ENCODE results near the gene ASPHD2.

Gene ASPHD2, protein sequence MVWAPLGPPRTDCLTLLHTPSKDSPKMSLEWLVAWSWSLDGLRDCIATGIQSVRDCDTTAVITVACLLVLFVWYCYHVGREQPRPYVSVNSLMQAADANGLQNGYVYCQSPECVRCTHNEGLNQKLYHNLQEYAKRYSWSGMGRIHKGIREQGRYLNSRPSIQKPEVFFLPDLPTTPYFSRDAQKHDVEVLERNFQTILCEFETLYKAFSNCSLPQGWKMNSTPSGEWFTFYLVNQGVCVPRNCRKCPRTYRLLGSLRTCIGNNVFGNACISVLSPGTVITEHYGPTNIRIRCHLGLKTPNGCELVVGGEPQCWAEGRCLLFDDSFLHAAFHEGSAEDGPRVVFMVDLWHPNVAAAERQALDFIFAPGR
- long read RNA-seq, partial matches to known transcripts: 1 of 3 reads
- long read RNA-seq, other reads (novel, unspliced or antisense): 1 of 3 reads

DNA sequence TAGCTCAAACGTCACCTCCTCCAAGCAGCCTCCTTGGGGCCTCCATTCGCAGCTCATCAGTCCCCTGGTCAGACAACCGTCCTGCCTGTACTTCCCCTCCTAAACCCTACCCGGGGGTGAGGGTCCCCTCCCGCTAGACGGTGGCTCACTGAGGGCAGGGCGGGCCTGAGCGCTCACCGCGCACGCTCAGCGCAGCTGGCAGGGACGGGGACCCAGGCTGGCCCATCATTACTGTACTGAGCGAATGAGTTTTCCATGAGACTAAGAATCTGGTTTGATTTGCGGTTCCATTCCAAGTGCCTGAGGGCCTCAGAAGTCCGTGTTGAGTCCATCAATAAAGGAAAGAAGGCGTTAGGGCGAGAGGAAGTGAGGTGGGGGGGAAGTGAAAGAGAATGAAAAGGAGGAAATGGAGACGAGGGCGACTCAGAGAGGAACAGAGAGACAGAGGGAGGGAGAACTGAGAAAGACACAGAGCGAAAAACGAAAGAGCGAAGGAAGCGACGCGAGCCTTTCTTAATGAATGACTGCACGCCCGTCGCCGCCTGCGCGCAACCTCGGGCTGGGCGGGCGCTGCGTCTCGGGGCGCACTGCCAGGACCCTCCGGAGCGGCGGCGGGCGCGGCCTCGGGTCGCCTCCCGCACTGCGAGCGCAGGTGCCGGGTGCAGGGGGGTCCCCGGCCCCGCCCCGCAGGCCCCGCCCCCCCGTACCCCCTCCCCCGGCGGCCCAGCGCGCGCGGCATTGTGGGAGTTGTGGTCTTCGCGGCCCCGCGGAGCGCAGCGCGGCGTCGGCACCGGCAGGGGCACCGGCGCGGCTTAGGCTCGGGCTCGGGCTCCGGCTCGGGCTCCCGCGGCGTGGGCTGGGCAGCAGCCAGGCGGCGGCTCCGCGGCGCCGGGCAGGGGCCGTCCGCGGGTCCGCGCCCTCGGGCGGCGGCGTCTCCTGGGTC lies at the start of gene ASPHD2:
Gene ASPHD2 (plus strand): TSS at position 746 of the 943 bp plus-strand sequence. CDS start 4,356 bp downstream, outside the sequence.
- Histone ChIP-seq H3K27ac (replicated peaks) (peak within 1 kb of the TSS; percentile 75), H3K4me3 (replicated peaks; ENCODE audit: insufficient read depth, low read length) (peak within 1 kb of the TSS; percentile 51), H3K27me3 (ENCODE audit: insufficient read depth, poor library complexity, severe bottlenecking) (no peaks in the 10 kb centered on the region)
- TF ChIP-seq SPI1 (IDR thresholded peaks at IDR 0.05; ENCODE audit: borderline replicate concordance, low read depth) (peak; percentile 99), POLR2AphosphoS5 (IDR thresholded peaks at IDR 0.05; ENCODE audit: low read depth) (no peak)
- peak; percentile 65 to 75 for DNase-seq (ENCODE audit: low read depth in 1 of 2, low spot score in 1 of 2)

DNA sequence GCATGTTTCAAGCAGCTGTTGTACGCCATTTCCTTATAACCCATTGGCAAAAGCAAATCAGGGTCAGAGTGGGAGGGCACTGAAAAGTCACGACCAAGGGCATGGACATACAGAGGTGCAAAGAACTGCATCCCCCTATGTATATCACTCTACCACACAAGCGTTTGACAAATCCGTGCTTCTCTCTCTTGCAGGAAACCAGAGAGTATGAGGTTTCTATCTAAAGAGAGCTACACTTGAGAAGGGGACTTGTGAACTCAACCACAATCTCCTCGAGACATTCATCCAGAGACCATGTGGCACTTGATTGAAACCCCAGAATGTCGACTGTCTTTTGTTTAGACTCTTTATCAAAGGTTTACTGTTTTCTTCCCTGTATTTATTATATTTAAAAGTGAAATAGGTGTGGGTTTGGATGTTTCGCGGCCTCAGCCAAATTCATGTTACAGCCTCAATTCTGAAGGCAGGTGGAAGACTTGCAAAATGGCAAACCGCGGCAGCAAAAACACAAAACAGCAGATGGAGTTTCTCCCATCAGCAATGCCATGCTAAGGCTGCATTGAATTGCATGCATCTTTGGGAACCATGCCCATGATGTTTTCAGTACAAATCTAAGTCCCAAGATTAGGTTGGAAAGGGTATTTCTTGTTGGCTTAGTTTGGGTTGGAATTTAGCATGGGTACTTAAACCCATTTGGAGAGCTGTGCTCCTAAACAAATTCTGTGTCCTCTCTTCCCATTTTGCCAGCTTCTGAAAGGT lies 48.8 kb upstream of the ASPHD2 start:
- H3K27me3 ChIP-seq (ENCODE audit: insufficient read depth, poor library complexity, severe bottlenecking): peaks cover 2% of the 10 kb centered on the region
- TF ChIP-seq SPI1 (IDR thresholded peaks at IDR 0.05; ENCODE audit: borderline replicate concordance, low read depth) (no peak), POLR2AphosphoS5 (IDR thresholded peaks at IDR 0.05; ENCODE audit: low read depth) (no peak)
- TF ChIP-seq, protein P1, sequence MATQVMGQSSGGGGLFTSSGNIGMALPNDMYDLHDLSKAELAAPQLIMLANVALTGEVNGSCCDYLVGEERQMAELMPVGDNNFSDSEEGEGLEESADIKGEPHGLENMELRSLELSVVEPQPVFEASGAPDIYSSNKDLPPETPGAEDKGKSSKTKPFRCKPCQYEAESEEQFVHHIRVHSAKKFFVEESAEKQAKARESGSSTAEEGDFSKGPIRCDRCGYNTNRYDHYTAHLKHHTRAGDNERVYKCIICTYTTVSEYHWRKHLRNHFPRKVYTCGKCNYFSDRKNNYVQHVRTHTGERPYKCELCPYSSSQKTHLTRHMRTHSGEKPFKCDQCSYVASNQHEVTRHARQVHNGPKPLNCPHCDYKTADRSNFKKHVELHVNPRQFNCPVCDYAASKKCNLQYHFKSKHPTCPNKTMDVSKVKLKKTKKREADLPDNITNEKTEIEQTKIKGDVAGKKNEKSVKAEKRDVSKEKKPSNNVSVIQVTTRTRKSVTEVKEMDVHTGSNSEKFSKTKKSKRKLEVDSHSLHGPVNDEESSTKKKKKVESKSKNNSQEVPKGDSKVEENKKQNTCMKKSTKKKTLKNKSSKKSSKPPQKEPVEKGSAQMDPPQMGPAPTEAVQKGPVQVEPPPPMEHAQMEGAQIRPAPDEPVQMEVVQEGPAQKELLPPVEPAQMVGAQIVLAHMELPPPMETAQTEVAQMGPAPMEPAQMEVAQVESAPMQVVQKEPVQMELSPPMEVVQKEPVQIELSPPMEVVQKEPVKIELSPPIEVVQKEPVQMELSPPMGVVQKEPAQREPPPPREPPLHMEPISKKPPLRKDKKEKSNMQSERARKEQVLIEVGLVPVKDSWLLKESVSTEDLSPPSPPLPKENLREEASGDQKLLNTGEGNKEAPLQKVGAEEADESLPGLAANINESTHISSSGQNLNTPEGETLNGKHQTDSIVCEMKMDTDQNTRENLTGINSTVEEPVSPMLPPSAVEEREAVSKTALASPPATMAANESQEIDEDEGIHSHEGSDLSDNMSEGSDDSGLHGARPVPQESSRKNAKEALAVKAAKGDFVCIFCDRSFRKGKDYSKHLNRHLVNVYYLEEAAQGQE (IDR thresholded peaks at IDR 0.05; ENCODE audit: insufficient replicate concordance, low read depth): no peak
- no peak overlapping the region for H3K4me3 ChIP-seq (replicated peaks; ENCODE audit: insufficient read depth, low read length)

DNA sequence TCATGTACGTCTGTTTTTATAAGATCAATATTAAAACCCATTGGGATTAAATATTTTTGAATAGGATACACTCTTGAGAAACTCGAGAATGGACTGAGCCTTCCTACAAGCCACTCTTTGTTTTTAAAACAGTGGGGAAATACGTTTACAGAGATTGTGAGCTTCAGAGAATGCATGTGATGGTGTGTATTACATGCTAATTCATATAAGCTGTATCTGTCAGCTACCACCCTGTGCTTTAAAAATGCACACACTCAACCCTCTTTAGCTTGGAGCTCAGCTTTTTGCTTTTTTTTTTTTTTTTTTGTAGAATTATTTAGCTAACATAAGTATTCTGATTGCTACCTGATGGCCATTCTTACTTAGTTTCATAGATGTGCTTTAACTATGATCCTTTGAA lies 46.3 kb upstream of the ASPHD2 start:
- no peak overlapping the region for H3K27ac ChIP-seq (replicated peaks)
- peaks cover 2% of the 10 kb centered on the region for H3K27me3 ChIP-seq (ENCODE audit: insufficient read depth, poor library complexity, severe bottlenecking)
- H3K4me3 ChIP-seq (replicated peaks; ENCODE audit: insufficient read depth, low read length): no peak overlapping the region
- no peak for DNase-seq (ENCODE audit: low read depth in 1 of 2, low spot score in 1 of 2)
- TF ChIP-seq SPI1 (IDR thresholded peaks at IDR 0.05; ENCODE audit: borderline replicate concordance, low read depth): no peak
- TF ChIP-seq, protein P2, sequence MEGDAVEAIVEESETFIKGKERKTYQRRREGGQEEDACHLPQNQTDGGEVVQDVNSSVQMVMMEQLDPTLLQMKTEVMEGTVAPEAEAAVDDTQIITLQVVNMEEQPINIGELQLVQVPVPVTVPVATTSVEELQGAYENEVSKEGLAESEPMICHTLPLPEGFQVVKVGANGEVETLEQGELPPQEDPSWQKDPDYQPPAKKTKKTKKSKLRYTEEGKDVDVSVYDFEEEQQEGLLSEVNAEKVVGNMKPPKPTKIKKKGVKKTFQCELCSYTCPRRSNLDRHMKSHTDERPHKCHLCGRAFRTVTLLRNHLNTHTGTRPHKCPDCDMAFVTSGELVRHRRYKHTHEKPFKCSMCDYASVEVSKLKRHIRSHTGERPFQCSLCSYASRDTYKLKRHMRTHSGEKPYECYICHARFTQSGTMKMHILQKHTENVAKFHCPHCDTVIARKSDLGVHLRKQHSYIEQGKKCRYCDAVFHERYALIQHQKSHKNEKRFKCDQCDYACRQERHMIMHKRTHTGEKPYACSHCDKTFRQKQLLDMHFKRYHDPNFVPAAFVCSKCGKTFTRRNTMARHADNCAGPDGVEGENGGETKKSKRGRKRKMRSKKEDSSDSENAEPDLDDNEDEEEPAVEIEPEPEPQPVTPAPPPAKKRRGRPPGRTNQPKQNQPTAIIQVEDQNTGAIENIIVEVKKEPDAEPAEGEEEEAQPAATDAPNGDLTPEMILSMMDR (IDR thresholded peaks at IDR 0.05; ENCODE audit: insufficient read depth, low read length): no peak
- no peak for TF ChIP-seq POLR2AphosphoS5 (IDR thresholded peaks at IDR 0.05; ENCODE audit: low read depth)
- TF ChIP-seq GABPA (IDR thresholded peaks at IDR 0.05; ENCODE audit: low read depth): no peak
- TF ChIP-seq, protein P1 (IDR thresholded peaks at IDR 0.05; ENCODE audit: insufficient replicate concordance, low read depth): no peak

More for the DNA sequence above, 48.8 kb upstream of the ASPHD2 start:
- DNase-seq (ENCODE audit: low read depth in 1 of 2, low spot score in 1 of 2): no peak
- H3K27ac ChIP-seq (replicated peaks): no peak overlapping the region

DNA sequence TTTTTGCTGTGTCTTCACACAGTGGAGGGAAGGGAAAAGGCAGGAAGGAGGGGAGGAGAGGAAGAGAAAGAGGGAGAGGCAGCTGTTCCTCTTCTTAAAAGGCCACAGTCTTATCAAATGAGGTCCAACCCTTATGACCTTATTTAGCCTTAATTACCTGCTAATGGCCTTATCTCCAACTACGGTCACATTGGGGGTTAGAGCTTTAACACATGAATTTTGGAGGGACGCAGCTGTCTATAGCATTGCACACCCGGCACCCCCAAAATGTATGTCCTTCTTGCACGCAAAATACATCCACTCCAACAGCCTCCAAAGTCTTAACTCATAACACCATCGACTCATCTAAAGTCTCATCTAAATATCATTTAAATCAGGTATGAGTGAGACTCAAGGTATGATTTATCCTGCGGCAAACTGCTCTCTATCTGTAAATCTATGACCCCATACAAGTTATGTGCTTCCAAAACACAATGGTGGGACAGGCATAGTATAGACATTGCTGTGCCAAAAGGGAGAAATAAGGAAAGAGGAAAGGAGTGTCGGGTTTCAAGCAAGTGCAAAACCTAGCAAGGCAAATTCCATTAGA lies 45.0 kb upstream of the ASPHD2 start:
- H3K27ac ChIP-seq (replicated peaks): no peak overlapping the region
- peaks cover 2% of the 10 kb centered on the region for H3K27me3 ChIP-seq (ENCODE audit: insufficient read depth, poor library complexity, severe bottlenecking)

More for the DNA sequence above, 45.0 kb upstream of the ASPHD2 start:
- TF ChIP-seq, protein P1 (IDR thresholded peaks at IDR 0.05; ENCODE audit: insufficient replicate concordance, low read depth): no peak
- TF ChIP-seq, protein P2 (IDR thresholded peaks at IDR 0.05; ENCODE audit: insufficient read depth, low read length): no peak
- TF ChIP-seq GABPA (IDR thresholded peaks at IDR 0.05; ENCODE audit: low read depth) (no peak), POLR2AphosphoS5 (IDR thresholded peaks at IDR 0.05; ENCODE audit: low read depth) (no peak)
- DNase-seq (ENCODE audit: low read depth in 1 of 2, low spot score in 1 of 2): no peak
- no peak overlapping the region for H3K4me3 ChIP-seq (replicated peaks; ENCODE audit: insufficient read depth, low read length)
